Lower leg skin (tissue), 4 donors: Measurements from ENCODE around the gene ZNF19. TPM values are rescaled to one million over a fixed set of nuclear protein-coding genes. Genes with fewer than 3 reads are reported as not detected.
"Not testable (repeated sequence)": the region's sequence is repeated elsewhere in the genome, so short reads cannot be mapped to it uniquely, and the experiment has no call there.

Experiments used
- DNase-seq, 2 donors: peaks; one replicate each; pipeline ENCODE4 v3.0.0-alpha.2; 2019; ENCODE audit warnings: low spot score in 2 of 2
- H3K4me3 ChIP-seq: fragments of 200-600 bp; sonication (generic); 2 replicates; pipeline ENCODE4 v1.5.1; 2017; ENCODE audit warnings: mild to moderate bottlenecking, low read depth; ENCODE audit not compliant: poor library complexity, severe bottlenecking
- POLR2A ChIP-seq, 2 donors: fragments of 450-650 bp; IDR thresholded peaks; one replicate each; pipeline ENCODE4 v1.6.1; 2016 to 2017; ENCODE audit warnings: antibody characterized with exemption in 2 of 2, mild to moderate bottlenecking in 1 of 2, moderate library complexity in 1 of 2
- WGBS, 2 donors: methylation state at CpG; one replicate each; pipeline ENCODE4 v1.1.5; 2018; 5-methylcytosine and 5-hydroxymethylcytosine counted together
- intact Hi-C: fragments of 100-400 bp; cut with DNase I; formaldehyde crosslinking; loops from one replicate; pipeline ENCODE4 v1.15.0; 2023; ENCODE audit warnings: low total_unique reads
- total RNA-seq, 4 donors: library from RNA; depleted of rRNA; stranded (reverse); fragments of >200 nt; gene quantifications; one replicate each; pipeline ENCODE4 v1.1.0, GENCODE V29; 2016
- TF ChIP-seq, protein P1 (sequence below), 3 donors: fragments of 450-650 bp; IDR thresholded peaks; one replicate each; pipeline ENCODE4 v1.5.1; 2016; ENCODE audit warnings: antibody characterized with exemption in 3 of 3, mild to moderate bottlenecking in 3 of 3, moderate library complexity in 2 of 3

The ZNF19 gene
- total RNA-seq, 4 donors from 2014 or later: 0.84 to 4.2 (median 2.5) TPM

DNA sequence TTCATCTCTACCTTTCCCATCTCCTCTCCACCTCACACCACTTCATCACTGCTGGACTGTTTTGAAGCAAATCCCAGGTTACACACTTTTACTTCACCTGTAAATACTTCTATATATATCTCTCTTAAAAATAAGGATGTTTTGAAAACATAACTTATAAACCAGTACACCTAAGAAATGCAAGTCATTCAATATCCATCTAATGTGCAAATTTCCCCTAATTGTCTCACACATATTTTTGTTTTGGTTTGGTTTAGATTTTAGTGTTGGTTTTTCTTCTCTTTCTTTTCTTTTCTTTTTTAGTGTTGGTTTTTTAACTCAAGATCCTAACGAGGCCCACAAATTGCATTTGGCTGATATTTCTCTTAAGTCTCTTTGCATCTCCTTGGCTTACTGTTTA lies 17.9 kb upstream of the ZNF19 start:
- TF ChIP-seq POLR2A (IDR thresholded peaks at IDR 0.05): no peak
- TF ChIP-seq, protein P1, sequence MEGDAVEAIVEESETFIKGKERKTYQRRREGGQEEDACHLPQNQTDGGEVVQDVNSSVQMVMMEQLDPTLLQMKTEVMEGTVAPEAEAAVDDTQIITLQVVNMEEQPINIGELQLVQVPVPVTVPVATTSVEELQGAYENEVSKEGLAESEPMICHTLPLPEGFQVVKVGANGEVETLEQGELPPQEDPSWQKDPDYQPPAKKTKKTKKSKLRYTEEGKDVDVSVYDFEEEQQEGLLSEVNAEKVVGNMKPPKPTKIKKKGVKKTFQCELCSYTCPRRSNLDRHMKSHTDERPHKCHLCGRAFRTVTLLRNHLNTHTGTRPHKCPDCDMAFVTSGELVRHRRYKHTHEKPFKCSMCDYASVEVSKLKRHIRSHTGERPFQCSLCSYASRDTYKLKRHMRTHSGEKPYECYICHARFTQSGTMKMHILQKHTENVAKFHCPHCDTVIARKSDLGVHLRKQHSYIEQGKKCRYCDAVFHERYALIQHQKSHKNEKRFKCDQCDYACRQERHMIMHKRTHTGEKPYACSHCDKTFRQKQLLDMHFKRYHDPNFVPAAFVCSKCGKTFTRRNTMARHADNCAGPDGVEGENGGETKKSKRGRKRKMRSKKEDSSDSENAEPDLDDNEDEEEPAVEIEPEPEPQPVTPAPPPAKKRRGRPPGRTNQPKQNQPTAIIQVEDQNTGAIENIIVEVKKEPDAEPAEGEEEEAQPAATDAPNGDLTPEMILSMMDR (IDR thresholded peaks at IDR 0.05): no peak
- intact Hi-C loops: loop anchor here (10.0 kb wide), 1 partner anchor 92 kb away; no protein-coding TSS in a partner anchor
- H3K4me3 ChIP-seq: no peak overlapping the region
- DNase-seq: no peak
- 48 to 66% methylated on average over 1 of the region's 1 CpG for WGBS, 2 donors

DNA sequence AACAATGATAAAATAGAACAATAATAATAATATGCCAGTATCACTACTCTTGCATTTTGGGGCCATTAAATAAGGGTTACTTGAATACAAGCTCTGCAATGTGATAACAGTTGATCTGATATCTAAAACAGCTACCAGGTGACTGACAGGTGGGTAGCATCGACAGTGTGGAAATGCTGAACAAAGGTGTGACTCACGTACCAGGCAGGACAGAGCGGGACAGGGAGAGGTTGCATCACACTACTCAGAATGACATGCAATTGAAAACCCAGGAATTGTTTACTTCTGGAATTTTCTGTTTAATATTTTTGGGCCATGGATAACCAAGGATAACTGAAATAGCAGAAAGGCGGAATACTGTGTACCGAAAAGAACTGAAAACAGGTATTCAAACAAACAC lies 15.8 kb upstream of the ZNF19 start:
- no peak for DNase-seq
- 74 to 82% methylated on average over 5 of the region's 5 CpGs for WGBS, 2 donors
- TF ChIP-seq, protein P1 (IDR thresholded peaks at IDR 0.05): no peak
- no peak for TF ChIP-seq POLR2A (IDR thresholded peaks at IDR 0.05)
- intact Hi-C loops: loop anchor here (10.0 kb wide), 1 partner anchor 90 kb away; no protein-coding TSS in a partner anchor
- no peak overlapping the region for H3K4me3 ChIP-seq

GRCh38 chr16:71504051-71504450 lies 14.9 kb upstream of the ZNF19 start:
- not testable (repeated sequence) for DNase-seq, H3K4me3 ChIP-seq
- intact Hi-C loops: loop anchor here (10.0 kb wide), 1 partner anchor 89 kb away; no protein-coding TSS in a partner anchor
- 66 to 78% methylated on average over 7 of the region's 7 CpGs for WGBS, 2 donors

- H3K4me3 ChIP-seq: no peak overlapping the region
- no peak for DNase-seq
- TF ChIP-seq, protein P1 (IDR thresholded peaks at IDR 0.05): no peak
- no peak for TF ChIP-seq POLR2A (IDR thresholded peaks at IDR 0.05)
- intact Hi-C loops: loop anchor here (10.0 kb wide), 1 partner anchor 87 kb away; no protein-coding TSS in a partner anchor
- WGBS, 2 donors: 54 to 57% methylated on average over 3 of the region's 3 CpGs
Measured at GRCh38 chr16:71501547-71501946, 12.4 kb upstream of the ZNF19 start.

- intact Hi-C loops: loop anchor here (10.0 kb wide), 1 partner anchor 86 kb away; no protein-coding TSS in a partner anchor
- no peak for TF ChIP-seq POLR2A (IDR thresholded peaks at IDR 0.05)
- TF ChIP-seq, protein P1 (IDR thresholded peaks at IDR 0.05): no peak
- WGBS, 2 donors: 52 to 71% methylated on average over 2 of the region's 2 CpGs
- H3K4me3 ChIP-seq: no peak overlapping the region
- DNase-seq: no peak
Measured at GRCh38 chr16:71500964-71501363, 11.8 kb upstream of the ZNF19 start.

DNA sequence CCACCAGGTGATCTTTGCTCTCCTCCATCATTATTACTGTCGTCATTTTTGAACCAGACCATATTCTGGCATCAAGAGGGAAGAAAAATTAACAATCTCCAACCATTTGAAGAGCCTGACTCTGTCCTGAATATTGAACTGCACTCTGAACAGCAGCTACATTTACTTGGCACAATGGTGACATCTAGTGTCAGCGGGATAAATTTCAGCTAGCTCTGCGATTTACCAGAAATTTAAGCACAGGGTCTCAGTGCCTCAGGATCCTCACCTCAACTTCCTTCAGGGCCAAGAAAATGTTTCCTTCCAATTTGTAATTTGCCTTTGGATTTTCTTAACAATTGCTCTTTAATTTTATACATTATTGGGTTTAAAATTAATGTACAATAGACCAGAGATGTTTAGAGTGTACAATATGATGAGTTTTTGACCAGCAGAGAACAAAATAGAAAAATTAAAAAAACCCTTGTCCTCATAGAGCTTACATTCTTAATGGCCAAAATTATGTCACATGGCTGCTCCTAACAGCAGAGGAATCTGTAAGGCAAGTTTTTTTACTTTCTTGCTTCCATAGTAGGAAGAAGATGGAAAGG lies 10.7 kb upstream of the ZNF19 start:
- TF ChIP-seq, protein P1 (IDR thresholded peaks at IDR 0.05): no peak
- no peak for TF ChIP-seq POLR2A (IDR thresholded peaks at IDR 0.05)
- H3K4me3 ChIP-seq: no peak overlapping the region
- intact Hi-C loops: loop anchor here (10.0 kb wide), 1 partner anchor 85 kb away; no protein-coding TSS in a partner anchor
- DNase-seq: peak in 1 of 2 donors; percentile 18
- WGBS, 2 donors: 0 to 1% methylated on average over 3 of the region's 3 CpGs
